GM08714 (cell line): ENCODE results near the gene MRPL48.
"Not testable (repeated sequence)": the region's sequence is repeated elsewhere in the genome, so short reads cannot be mapped to it uniquely, and the experiment has no call there.

Source experiments
- H3K4me3 ChIP-seq: fragments of 200-500 bp; sonication (Bioruptor generic); 2 replicates; pipeline ENCODE4 v1.5.1; 2014; ENCODE audit warnings: mild to moderate bottlenecking, low read length, inconsistent platforms
- ZNF274 ChIP-seq: IDR thresholded peaks from 2 replicates; pipeline ENCODE4 v1.6.1; 2012; ENCODE audit warnings: mild to moderate bottlenecking, low read depth, low read length

MRPL48 gene

DNA sequence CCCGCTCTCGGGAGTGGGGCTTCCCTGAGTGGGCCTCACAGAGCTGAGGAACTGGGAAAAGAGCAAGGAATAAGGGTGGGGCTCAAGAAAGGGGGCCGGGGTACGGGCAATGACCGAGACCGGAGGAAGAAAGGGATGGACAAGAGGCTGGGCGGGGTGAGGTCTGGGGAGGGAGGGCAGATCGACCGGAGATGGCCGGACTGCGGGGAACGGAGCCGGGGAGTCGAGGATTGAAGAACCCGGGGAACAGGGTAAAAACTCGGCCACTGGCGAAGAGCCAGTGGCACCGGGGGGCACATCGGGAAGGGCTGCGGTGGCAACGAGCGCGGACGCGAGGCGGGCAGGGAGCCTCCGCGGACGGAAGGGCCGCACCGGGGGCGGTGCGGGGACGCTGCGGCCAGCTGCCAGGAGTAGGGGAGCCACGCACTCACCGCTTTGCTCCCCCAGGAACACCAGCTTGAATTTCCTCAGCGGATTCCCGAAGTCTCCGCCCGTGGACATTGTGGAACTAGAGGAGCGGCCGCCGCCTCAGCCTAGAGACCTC is 27.5 kb upstream of the MRPL48 start:
- H3K4me3 ChIP-seq = peak overlapping the region; percentile 91
- no peak for TF ChIP-seq ZNF274

DNA sequence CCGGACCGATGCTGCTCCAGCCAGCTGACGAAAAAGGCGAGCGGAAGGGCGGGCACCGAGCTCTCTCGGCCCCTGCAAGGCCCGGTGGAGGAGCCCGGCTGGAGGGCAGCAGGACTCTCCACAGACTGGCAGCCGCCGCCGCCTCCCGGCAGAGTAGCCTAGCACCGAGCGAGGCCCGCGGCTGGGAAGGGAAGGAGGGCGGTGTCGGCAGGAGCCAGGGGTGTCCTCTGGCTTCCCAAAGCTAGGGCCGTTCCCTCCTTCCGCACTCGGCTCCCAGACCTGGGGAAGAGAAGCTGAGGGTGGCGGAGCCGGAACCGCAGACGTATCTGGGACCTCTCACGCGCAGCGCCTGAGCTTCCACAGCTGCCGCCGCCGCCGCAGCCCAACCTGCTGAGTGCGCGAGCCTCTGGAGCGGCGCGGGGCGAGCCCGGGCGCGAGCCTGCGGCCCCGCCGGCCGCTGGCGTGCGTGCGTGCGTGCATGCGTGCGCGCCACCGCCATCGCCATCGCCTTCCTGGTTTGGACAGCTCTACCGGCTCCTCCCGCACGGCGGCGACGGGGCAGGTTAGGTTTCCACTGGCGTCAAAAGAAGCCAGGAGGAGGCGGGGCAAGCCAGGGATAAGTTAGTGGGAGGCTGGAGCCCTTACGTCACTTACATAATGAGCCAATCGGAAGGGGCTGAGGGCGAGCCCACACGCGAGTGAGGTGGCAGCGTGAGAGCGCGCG is 26.8 kb upstream of the MRPL48 start, which contains the start of gene RAB6A:
TSS of gene RAB6A (minus strand) at position 396 of the 724 bp plus-strand sequence. CDS start 439 bp downstream, outside the sequence.
- peak within 1 kb of the TSS; percentile 91 for H3K4me3 ChIP-seq
- TF ChIP-seq ZNF274 = no peak

DNA sequence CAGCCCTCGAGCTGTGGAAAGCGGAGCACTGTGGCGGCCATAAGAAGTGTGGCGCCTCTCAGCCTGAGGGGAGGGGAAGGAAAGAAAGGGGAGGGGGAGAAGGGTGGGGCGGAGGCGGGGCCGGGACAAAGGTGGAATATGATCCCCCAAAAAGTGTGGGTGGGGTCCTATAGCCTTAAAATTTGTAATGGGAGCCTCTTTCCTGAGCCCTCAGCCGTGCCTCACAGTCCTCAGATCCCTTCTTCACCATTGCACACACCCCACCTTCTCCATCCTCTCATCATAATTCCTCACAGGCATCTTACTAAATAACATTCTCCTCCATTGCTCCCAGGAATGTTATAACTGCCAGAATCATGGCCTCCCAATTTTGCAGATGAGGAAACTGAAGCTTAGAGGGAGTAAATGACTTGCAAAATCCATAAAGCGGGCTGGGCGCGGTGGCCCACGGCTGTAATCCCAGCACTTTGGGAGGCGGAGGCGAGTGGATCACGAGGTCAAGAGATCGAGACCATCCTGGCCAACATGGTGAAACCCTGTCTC is 26.2 kb upstream of the MRPL48 start:
- peak overlapping the region; percentile 61; the same call in 1 of the 2 replicates for H3K4me3 ChIP-seq
- no peak for TF ChIP-seq ZNF274

DNA sequence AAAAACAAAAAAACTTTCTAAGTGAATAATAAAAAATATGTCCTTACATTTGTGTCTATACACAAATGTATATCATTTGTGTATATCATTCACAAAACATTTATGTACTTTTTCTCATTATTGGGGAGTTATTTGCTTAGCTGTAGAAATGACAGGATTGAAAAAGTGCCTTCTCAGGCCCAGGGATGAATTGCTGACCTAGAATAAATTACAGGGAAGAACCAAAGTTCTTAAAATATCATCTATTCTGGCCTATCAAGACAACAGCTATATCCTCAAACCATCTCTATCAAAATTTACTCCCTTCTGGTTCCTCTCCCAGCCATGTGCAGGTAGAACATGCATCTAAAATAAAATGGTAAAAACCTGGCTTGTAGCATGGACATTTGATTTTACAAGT is 24.9 kb upstream of the MRPL48 start:
- H3K4me3 ChIP-seq = no peak overlapping the region
- no peak for TF ChIP-seq ZNF274

DNA sequence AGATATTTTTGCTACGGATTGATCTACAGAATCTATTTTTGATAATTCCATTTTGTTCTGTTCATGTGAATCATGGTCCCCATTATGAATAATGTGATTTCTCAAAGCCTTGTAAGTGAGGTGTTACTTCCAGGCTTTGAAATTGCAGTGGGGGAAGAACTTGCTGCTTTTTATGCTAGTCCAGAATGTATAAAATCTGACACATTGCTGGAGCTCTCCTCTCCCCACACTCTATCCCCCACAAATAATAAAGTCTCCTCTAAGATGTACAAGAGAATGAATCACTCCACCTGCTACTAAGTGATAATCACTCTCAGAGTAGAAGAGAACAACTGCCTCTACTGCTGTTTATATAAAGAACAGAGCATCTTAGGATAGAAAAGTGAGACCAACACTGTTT is 20.9 kb upstream of the MRPL48 start:
- no peak overlapping the region for H3K4me3 ChIP-seq
- no peak for TF ChIP-seq ZNF274

DNA sequence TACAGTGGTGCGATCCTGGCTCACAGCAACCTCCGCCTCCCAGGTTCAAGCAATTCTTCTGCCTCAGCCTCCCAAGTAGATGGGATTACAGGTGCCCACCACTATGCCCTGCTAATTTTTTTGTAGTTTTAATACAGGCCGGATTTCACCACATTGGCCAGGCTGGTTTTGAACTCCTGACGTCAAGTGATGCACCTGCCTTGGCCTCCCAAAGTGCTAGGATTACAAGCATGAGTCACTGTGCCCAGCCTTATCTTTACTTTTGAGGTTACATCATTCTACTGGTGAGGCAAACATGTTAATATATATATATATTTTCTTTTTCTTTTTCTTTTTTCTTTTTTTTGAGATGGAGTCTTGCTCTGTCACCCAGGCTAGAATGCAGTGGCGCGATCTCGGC is 16.9 kb upstream of the MRPL48 start:
- not testable (repeated sequence) for H3K4me3 ChIP-seq

DNA sequence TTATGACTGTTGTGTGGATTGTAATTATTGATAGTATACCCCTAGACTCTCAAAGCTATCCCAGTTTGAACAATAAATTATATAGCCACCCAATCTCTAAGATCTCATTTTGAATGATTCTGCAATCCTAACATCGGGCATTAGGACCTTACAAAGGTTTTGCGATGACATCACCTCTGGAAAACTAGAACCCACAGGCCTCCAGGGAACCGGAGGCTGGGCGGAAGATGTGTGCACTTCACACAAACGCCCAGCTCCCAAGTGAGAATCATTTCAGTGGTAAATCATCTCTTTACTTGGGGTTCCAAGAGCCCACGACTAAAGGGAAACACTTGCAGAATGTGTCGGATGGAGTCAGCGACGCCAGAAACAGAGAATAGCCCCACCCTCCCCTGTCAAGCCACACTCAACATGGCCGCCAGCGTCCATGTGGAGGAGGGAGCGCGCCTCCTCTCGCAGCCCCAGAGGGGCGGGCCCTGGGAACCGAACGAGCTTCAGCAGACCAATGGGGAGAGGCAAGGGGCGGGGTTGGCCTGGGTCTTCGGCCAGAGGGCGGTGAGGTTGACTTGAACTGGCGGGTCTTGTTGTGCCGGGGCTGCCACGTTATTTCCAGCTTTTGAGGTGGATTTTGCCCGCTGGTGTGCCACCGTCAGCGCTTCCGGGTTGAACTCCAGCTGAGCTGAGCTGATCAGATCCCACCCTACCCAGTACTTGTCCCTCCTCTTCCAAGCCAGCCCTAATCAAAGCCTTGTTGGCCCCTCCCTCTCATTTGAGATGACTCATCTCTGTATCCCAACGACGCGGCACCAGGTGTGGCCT is 8.4 kb upstream of the MRPL48 start:
- peak overlapping the region; percentile 72 for H3K4me3 ChIP-seq
- TF ChIP-seq ZNF274 = no peak

DNA sequence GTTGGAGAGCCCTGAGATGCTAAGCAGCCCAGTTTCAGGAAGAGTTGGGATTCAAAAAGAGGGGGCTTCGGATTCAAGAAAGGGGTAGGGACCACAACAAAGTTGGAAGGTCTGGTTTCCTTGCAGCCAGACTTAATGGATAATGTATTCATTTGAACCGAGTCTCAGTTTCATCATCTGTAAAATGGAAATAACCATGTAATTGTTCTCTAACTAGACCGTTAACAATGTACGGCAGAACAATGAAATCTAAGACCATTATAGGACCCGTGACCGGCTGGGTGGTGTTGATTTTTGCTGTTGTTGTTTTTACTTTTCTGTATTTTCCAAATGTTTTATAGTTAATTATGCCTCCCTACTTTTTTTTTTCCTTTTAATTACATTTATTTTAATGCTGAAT is 6.4 kb upstream of the MRPL48 start:
- H3K4me3 ChIP-seq = no peak overlapping the region
- TF ChIP-seq ZNF274 = no peak

DNA sequence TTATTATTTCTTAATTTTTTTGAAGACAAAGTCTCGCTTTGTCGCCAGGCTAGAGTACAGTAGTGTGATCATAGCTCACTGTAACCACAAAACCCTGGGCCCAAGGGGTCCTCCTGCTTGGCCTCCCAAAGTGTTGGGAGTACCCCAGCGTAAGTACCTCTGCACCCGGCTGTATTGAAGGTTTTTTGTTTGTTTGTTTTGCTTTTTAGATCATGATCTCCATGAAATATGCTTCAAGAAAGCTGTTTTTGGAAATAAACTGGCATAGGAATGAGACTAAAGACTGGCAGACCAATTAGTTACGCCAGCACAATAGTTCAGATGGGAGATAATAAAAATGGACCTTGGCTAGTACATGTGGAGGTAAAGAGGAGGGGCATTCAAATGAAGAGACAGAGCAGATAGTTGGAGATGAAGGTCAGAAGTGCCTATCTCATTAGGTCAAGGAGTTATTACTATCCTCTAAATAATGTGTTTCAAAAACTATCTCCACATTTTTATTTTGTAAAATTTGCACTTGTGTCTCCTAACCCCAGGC is 4.1 kb upstream of the MRPL48 start:
- H3K4me3 ChIP-seq = no peak overlapping the region
- no peak for TF ChIP-seq ZNF274

DNA sequence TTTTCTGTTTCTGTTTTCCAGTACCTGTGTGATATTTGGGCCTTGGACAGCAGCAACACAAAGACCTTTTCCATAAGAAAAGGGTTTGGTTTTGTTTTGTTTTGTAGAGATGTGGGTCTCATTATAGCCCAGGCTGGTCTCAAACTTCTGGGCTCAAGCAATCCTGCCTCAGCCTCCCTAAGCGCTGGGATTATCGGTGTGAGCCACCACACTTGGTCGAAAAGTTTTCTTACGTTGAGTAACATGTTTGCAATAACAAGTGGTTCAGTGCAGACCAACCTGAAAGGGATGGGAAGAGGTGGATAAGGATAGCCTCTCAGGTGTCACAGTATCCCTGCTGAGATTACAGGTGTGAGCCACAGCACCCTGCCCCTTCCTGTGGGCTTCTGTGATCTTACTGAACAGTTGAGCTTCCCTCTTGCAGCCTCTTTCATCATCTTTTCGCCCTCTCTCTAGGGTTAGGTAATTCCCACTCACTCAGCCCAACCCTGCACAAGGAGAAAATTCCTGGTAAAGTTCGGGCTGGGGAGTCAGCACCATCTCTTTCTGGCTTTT is 3.5 kb upstream of the MRPL48 start:
- no peak overlapping the region for H3K4me3 ChIP-seq

DNA sequence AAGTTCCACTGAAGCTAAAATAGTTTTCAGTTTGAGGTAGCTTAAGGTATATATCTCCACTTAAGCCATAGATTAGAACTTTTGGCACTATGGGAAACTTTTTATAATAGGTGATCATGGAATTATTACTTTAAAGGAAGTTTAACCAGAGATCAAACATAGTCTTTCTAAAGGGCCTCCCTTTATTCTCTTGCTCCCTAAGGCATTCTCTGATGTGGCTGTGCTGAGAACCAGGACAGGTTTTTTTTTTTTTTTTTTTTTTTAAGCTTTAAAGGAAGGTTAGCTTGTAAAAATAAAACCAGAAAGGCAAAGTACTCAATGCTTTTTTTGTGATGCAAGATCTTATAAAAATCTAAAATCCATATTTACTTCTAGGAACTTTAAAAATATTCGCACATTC is 2.9 kb upstream of the MRPL48 start:
- no peak for TF ChIP-seq ZNF274
- no peak overlapping the region for H3K4me3 ChIP-seq

More for the DNA sequence above, 3.5 kb upstream of the MRPL48 start:
- no peak for TF ChIP-seq ZNF274

DNA sequence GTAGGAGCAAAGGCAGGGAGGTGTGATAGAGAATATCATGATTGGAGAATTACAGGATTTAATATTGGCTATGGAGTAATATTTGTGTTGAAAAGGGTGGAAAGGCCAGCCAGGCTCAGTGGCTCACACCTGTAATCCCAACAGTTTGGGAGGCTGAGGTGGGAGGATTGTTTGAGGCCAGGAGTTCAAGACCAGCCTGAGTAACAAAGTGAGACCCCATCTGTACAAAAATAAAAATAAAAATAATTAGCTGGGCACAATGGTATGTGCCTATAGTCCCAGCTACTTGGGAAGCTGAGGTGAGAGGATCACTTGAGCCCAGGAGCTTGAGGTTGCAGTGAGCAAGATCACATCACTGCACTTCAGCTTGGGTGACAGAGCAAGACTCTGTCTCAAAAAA is 2.2 kb upstream of the MRPL48 start:
- H3K4me3 ChIP-seq = not testable (repeated sequence)

DNA sequence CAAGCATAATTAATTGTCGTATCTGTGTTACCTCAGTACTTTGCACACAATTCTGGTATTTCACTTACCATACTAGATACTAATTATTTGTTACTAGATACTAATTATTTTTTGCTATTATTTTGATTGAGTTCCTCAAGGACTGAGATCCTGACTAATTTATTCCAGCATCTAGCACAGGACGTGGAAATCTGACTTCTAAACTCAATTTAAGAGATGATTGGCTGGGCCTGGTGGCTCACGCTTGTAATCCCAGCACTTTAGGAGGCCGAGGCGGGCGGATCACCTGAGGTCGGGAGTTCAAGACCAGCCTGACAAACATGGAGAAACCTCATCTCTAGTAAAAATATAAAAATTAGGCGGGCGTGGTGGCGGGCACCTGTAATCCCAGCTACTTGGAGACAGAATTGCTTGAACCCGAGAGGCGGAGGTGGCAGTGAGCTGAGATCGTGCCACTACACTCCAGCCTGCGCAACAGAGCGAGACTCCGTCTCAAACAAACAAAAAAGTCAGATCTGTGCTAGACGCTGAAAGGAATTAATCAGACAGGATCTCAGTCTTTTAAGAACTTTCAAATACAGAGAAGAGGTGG is 527 bp upstream of the MRPL48 start:
- no peak for TF ChIP-seq ZNF274
- peak overlapping the region; percentile 79 for H3K4me3 ChIP-seq

DNA sequence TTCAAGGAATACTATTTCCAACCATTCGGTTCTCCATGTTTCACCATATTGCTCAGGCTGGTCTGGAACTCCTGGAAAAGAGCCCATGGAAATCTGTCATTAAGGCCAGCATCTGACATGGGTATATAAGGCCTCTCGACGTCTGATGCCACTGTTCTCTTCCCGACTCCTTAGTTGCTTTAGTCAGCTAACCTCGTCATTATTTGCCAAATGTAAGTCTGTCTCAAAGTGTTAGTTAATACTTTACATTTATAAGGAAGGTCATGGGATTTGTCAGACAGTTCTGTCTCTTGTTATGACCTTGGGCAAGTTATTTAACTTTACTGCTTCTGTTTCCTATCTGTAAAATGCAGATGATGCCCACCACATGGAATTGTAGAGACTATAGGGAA is 1.6 kb downstream of the MRPL48 start:
- H3K4me3 ChIP-seq = peak overlapping the region; percentile 79
- no peak for TF ChIP-seq ZNF274
